Measurements from ENCODE around the gene TMEM245. TPM values are rescaled to one million over a fixed set of nuclear protein-coding genes. Genes with fewer than 3 reads are reported as not detected.

Gene TMEM245
- total RNA-seq, 1 experiment from 2014 or later = 37.9 TPM

- H2AFZ ChIP-seq (ENCODE audit: low read length) = no peak overlapping the region
- peaks cover 2% of the 10 kb centered on the region; the same call in 1 of the 2 replicates for H3K4me1 ChIP-seq (ENCODE audit: low read length)
- no peaks in the 10 kb centered on the region for H3K9me3 ChIP-seq (ENCODE audit: low read length)
- no peak overlapping the region for H3K4me2 ChIP-seq (ENCODE audit: low read depth, low read length, poor library complexity, severe bottlenecking)
- no peak for DNase-seq
- H3K27me3 ChIP-seq (ENCODE audit: low read length) = no peaks in the 10 kb centered on the region
- H4K20me1 ChIP-seq (ENCODE audit: insufficient read depth, low read depth, low read length) = no peaks in the 10 kb centered on the region
- H3K79me2 ChIP-seq (ENCODE audit: low read length) = no peaks in the 10 kb centered on the region
- no peak overlapping the region for H3K4me3 ChIP-seq (ENCODE audit: low read length)
- H3K27ac ChIP-seq (ENCODE audit: low read length) = no peak overlapping the region
- H3K9me2 ChIP-seq (replicated peaks; ENCODE audit: insufficient read depth, low read length) = no peaks in the 10 kb centered on the region
- no peaks in the 10 kb centered on the region for H3K36me3 ChIP-seq (ENCODE audit: insufficient read depth, low read length)
- no peak overlapping the region for H3K9ac ChIP-seq (ENCODE audit: low read length)
Measured at GRCh38 chr9:109162677-109163076, 42.9 kb upstream of the TMEM245 start.

- no peaks in the 10 kb centered on the region for H3K27me3 ChIP-seq (ENCODE audit: low read length)
- DNase-seq = peak; percentile 50
- no peak overlapping the region for H3K27ac ChIP-seq (ENCODE audit: low read length)
- H3K4me1 ChIP-seq (ENCODE audit: low read length) = peaks cover 2% of the 10 kb centered on the region; the same call in 1 of the 2 replicates
- no peaks in the 10 kb centered on the region for H3K9me2 ChIP-seq (replicated peaks; ENCODE audit: insufficient read depth, low read length)
- no peaks in the 10 kb centered on the region for H4K20me1 ChIP-seq (ENCODE audit: insufficient read depth, low read depth, low read length)
- H3K4me3 ChIP-seq (ENCODE audit: low read length) = no peak overlapping the region
- no peak overlapping the region for H2AFZ ChIP-seq (ENCODE audit: low read length)
- no peaks in the 10 kb centered on the region for H3K79me2 ChIP-seq (ENCODE audit: low read length)
- H3K9me3 ChIP-seq (ENCODE audit: low read length) = no peaks in the 10 kb centered on the region
- H3K4me2 ChIP-seq (ENCODE audit: low read depth, low read length, poor library complexity, severe bottlenecking) = no peak overlapping the region
- no peaks in the 10 kb centered on the region for H3K36me3 ChIP-seq (ENCODE audit: insufficient read depth, low read length)
- H3K9ac ChIP-seq (ENCODE audit: low read length) = no peak overlapping the region
Measured at GRCh38 chr9:109161471-109161870, 41.7 kb upstream of the TMEM245 start.

- H3K4me1 ChIP-seq (ENCODE audit: low read length) = peaks cover 2% of the 10 kb centered on the region; the same call in 1 of the 2 replicates
- no peak overlapping the region for H3K4me2 ChIP-seq (ENCODE audit: low read depth, low read length, poor library complexity, severe bottlenecking)
- H4K20me1 ChIP-seq (ENCODE audit: insufficient read depth, low read depth, low read length) = no peaks in the 10 kb centered on the region
- H3K9me3 ChIP-seq (ENCODE audit: low read length) = no peaks in the 10 kb centered on the region
- no peaks in the 10 kb centered on the region for H3K79me2 ChIP-seq (ENCODE audit: low read length)
- no peaks in the 10 kb centered on the region for H3K9me2 ChIP-seq (replicated peaks; ENCODE audit: insufficient read depth, low read length)
- no peaks in the 10 kb centered on the region for H3K36me3 ChIP-seq (ENCODE audit: insufficient read depth, low read length)
- H3K9ac ChIP-seq (ENCODE audit: low read length) = no peak overlapping the region
- DNase-seq = no peak
- H3K27me3 ChIP-seq (ENCODE audit: low read length) = no peaks in the 10 kb centered on the region
- no peak overlapping the region for H3K27ac ChIP-seq (ENCODE audit: low read length)
- H2AFZ ChIP-seq (ENCODE audit: low read length) = no peak overlapping the region
- no peak overlapping the region for H3K4me3 ChIP-seq (ENCODE audit: low read length)
Measured at GRCh38 chr9:109159583-109159982, 39.8 kb upstream of the TMEM245 start.

GRCh38 chr9:109158651-109159050, 38.9 kb upstream of the TMEM245 start:
- no peaks in the 10 kb centered on the region for H3K9me3 ChIP-seq (ENCODE audit: low read length)
- H3K9me2 ChIP-seq (replicated peaks; ENCODE audit: insufficient read depth, low read length) = no peaks in the 10 kb centered on the region
- H2AFZ ChIP-seq (ENCODE audit: low read length) = no peak overlapping the region
- no peak for DNase-seq
- no peak overlapping the region for H3K27ac ChIP-seq (ENCODE audit: low read length)
- H3K4me2 ChIP-seq (ENCODE audit: low read depth, low read length, poor library complexity, severe bottlenecking) = no peak overlapping the region
- H3K36me3 ChIP-seq (ENCODE audit: insufficient read depth, low read length) = no peaks in the 10 kb centered on the region
- no peaks in the 10 kb centered on the region for H3K27me3 ChIP-seq (ENCODE audit: low read length)
- H3K4me1 ChIP-seq (ENCODE audit: low read length) = no peaks in the 10 kb centered on the region
- no peaks in the 10 kb centered on the region for H4K20me1 ChIP-seq (ENCODE audit: insufficient read depth, low read depth, low read length)
- H3K9ac ChIP-seq (ENCODE audit: low read length) = no peak overlapping the region
- no peak overlapping the region for H3K4me3 ChIP-seq (ENCODE audit: low read length)
- H3K79me2 ChIP-seq (ENCODE audit: low read length) = no peaks in the 10 kb centered on the region

- H3K9ac ChIP-seq (ENCODE audit: low read length) = no peak overlapping the region
- no peak overlapping the region for H2AFZ ChIP-seq (ENCODE audit: low read length)
Measured at GRCh38 chr9:109156708-109157107, 37.0 kb upstream of the TMEM245 start.

GRCh38 chr9:109150925-109151545, 31.3 kb upstream of the TMEM245 start:
- no peak overlapping the region for H2AFZ ChIP-seq (ENCODE audit: low read length)
- 0 out of 2 replicates have a peak, but pooled peaks cover 5% of the 10 kb centered on the region for H3K9me3 ChIP-seq (ENCODE audit: low read length)
- no peaks in the 10 kb centered on the region for H3K36me3 ChIP-seq (ENCODE audit: insufficient read depth, low read length)
- no peaks in the 10 kb centered on the region; the same call in 1 of the 2 replicates for H3K27me3 ChIP-seq (ENCODE audit: low read length)
- H3K4me1 ChIP-seq (ENCODE audit: low read length) = no peaks in the 10 kb centered on the region
- no peak overlapping the region for H3K9ac ChIP-seq (ENCODE audit: low read length)
- no peaks in the 10 kb centered on the region for H4K20me1 ChIP-seq (ENCODE audit: insufficient read depth, low read depth, low read length)
- H3K9me2 ChIP-seq (replicated peaks; ENCODE audit: insufficient read depth, low read length) = no peaks in the 10 kb centered on the region
- no peak overlapping the region for H3K27ac ChIP-seq (ENCODE audit: low read length)
- H3K79me2 ChIP-seq (ENCODE audit: low read length) = no peaks in the 10 kb centered on the region
- DNase-seq = no peak
- no peak overlapping the region for H3K4me2 ChIP-seq (ENCODE audit: low read depth, low read length, poor library complexity, severe bottlenecking)
- no peak overlapping the region for H3K4me3 ChIP-seq (ENCODE audit: low read length)

More at GRCh38 chr9:109156708-109157107, 37.0 kb upstream of the TMEM245 start:
- Histone ChIP-seq H3K27me3 (ENCODE audit: low read length) (no peaks in the 10 kb centered on the region; the same call in 1 of the 2 replicates), H3K36me3 (ENCODE audit: insufficient read depth, low read length) (no peaks in the 10 kb centered on the region), H3K9me3 (ENCODE audit: low read length) (0 out of 2 replicates have a peak, but pooled peaks cover 5% of the 10 kb centered on the region), H3K27ac (ENCODE audit: low read length) (no peak overlapping the region), H3K4me1 (ENCODE audit: low read length) (no peaks in the 10 kb centered on the region), H3K4me3 (ENCODE audit: low read length) (no peak overlapping the region), H3K79me2 (ENCODE audit: low read length) (no peaks in the 10 kb centered on the region), H3K9me2 (replicated peaks; ENCODE audit: insufficient read depth, low read length) (no peaks in the 10 kb centered on the region), H4K20me1 (ENCODE audit: insufficient read depth, low read depth, low read length) (no peaks in the 10 kb centered on the region), H3K4me2 (ENCODE audit: low read depth, low read length, poor library complexity, severe bottlenecking) (no peak overlapping the region)
- DNase-seq = no peak

DNA sequence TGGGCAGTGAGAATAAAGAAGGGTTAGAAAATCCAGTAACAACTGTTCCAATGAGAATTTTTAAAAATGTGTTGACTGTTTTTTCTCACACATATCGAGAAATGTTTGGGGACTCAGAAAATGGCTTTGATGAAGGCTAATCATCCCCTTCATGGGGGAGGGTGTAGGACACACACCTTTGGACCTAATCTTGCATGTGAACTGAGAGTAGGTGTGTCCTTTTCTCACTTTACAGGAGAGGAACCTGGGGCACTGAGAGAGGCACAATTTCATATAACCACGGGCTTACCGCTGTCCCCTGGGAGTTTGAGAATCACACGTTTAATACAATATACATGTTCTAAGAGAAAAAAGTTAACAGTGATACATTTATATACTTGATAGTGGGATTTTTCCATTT, 30.0 kb upstream of the TMEM245 start:
- no peaks in the 10 kb centered on the region; the same call in 1 of the 2 replicates for H3K27me3 ChIP-seq (ENCODE audit: low read length)
- 0 out of 2 replicates have a peak, but pooled peaks cover 5% of the 10 kb centered on the region for H3K9me3 ChIP-seq (ENCODE audit: low read length)
- H4K20me1 ChIP-seq (ENCODE audit: insufficient read depth, low read depth, low read length) = no peaks in the 10 kb centered on the region
- no peak for DNase-seq
- no peak overlapping the region for H3K9ac ChIP-seq (ENCODE audit: low read length)
- no peak overlapping the region for H2AFZ ChIP-seq (ENCODE audit: low read length)
- H3K36me3 ChIP-seq (ENCODE audit: insufficient read depth, low read length) = no peaks in the 10 kb centered on the region
- no peaks in the 10 kb centered on the region for H3K79me2 ChIP-seq (ENCODE audit: low read length)
- no peak overlapping the region for H3K4me2 ChIP-seq (ENCODE audit: low read depth, low read length, poor library complexity, severe bottlenecking)
- H3K4me1 ChIP-seq (ENCODE audit: low read length) = no peaks in the 10 kb centered on the region
- H3K9me2 ChIP-seq (replicated peaks; ENCODE audit: insufficient read depth, low read length) = no peaks in the 10 kb centered on the region
- no peak overlapping the region for H3K4me3 ChIP-seq (ENCODE audit: low read length)
- no peak overlapping the region for H3K27ac ChIP-seq (ENCODE audit: low read length)

DNA sequence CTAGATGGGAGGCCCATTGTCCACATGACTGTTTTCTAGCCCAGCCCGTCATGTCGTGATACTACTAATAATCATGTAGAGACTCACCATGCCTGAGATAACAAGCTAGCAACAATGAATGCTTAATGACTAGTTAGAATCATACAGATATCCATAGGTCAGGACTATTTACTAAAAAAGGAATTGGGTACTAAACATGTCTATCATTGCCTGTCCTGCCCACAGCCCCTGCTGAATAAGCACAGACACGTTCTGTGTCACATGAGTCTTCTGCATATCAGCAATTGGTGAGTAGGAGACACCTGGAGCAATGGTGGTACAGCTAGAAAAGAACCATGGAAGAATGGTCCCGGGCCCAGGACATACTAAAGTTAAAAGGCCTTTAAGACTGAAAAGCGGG, 29.3 kb upstream of the TMEM245 start:
- Histone ChIP-seq H3K79me2 (ENCODE audit: low read length) (no peaks in the 10 kb centered on the region), H4K20me1 (ENCODE audit: insufficient read depth, low read depth, low read length) (no peaks in the 10 kb centered on the region), H3K36me3 (ENCODE audit: insufficient read depth, low read length) (no peaks in the 10 kb centered on the region), H3K4me2 (ENCODE audit: low read depth, low read length, poor library complexity, severe bottlenecking) (no peak overlapping the region), H3K4me1 (ENCODE audit: low read length) (no peaks in the 10 kb centered on the region), H3K9ac (ENCODE audit: low read length) (no peak overlapping the region), H2AFZ (ENCODE audit: low read length) (no peak overlapping the region), H3K4me3 (ENCODE audit: low read length) (no peak overlapping the region), H3K9me3 (ENCODE audit: low read length) (0 out of 2 replicates have a peak, but pooled peaks cover 5% of the 10 kb centered on the region), H3K27me3 (ENCODE audit: low read length) (no peaks in the 10 kb centered on the region; the same call in 1 of the 2 replicates), H3K9me2 (replicated peaks; ENCODE audit: insufficient read depth, low read length) (no peaks in the 10 kb centered on the region), H3K27ac (ENCODE audit: low read length) (no peak overlapping the region)
- DNase-seq = no peak

Measured in Karpas-422 (cell line).